Measurements from ENCODE around the gene VPS16.

Gene VPS16

GRCh38 chr20:2911200-2911599, 70.7 kb downstream of the VPS16 start:
- TF ChIP-seq CTCF (IDR thresholded peaks at IDR 0.05) = no peak
- Histone ChIP-seq H2AFZ (no peak overlapping the region), H3K36me3 (ENCODE audit: control insufficient read depth, insufficient read depth, low read length) (no peaks in the 10 kb centered on the region), H3K9ac (no peak overlapping the region), H3K27ac (no peak overlapping the region), H3K4me2 (ENCODE audit: low read length) (no peak overlapping the region), H3K79me2 (peaks cover 19% of the 10 kb centered on the region), H3K27me3 (ENCODE audit: control insufficient read depth, insufficient read depth, low read length) (no peaks in the 10 kb centered on the region), H3K9me3 (ENCODE audit: control insufficient read depth, low read length) (no peaks in the 10 kb centered on the region), H3K4me3 (ENCODE audit: low read depth, low read length) (no peak overlapping the region), H3K4me1 (no peaks in the 10 kb centered on the region)

- Histone ChIP-seq H3K9me3 (ENCODE audit: control insufficient read depth, low read length) (no peaks in the 10 kb centered on the region), H3K27me3 (ENCODE audit: control insufficient read depth, insufficient read depth, low read length) (no peaks in the 10 kb centered on the region), H3K4me1 (no peaks in the 10 kb centered on the region)
These were observed 73.6 kb downstream of the VPS16 start for GRCh38 chr20:2914160-2914559.

More at GRCh38 chr20:2914160-2914559, 73.6 kb downstream of the VPS16 start:
- no peak overlapping the region for H2AFZ ChIP-seq
- H3K79me2 ChIP-seq = peaks cover 26% of the 10 kb centered on the region
- no peak overlapping the region for H3K27ac ChIP-seq
- no peaks in the 10 kb centered on the region for H3K36me3 ChIP-seq (ENCODE audit: control insufficient read depth, insufficient read depth, low read length)
- H3K4me2 ChIP-seq (ENCODE audit: low read length) = no peak overlapping the region
- no peak overlapping the region for H3K4me3 ChIP-seq (ENCODE audit: low read depth, low read length)
- H3K9ac ChIP-seq = no peak overlapping the region
- no peak for TF ChIP-seq CTCF (IDR thresholded peaks at IDR 0.05)

Measured in parathyroid adenoma (tissue), 2 donors.